SK-N-SH treated with all-trans-retinoic acid at 6 μM for 48 hours (cell line): ENCODE data around the gene HTR3E.

Source experiments
- ATAC-seq: fragments of 200-7000 bp; cut with Tn5 transposase; 3 replicates; pipeline ENCODE4 v1.9.1; 2020; ENCODE audit warnings: mild to moderate bottlenecking, moderate library complexity
- ARNTL ChIP-seq: fragments of 450-650 bp; formaldehyde crosslinking; IDR thresholded peaks from 2 replicates; pipeline ENCODE4 v1.5.0; 2020; ENCODE audit warnings: low read depth, mild to moderate bottlenecking, moderate library complexity, borderline replicate concordance
- BACH2 ChIP-seq: fragments of 250-450 bp; sonication (Bioruptor Pico); IDR thresholded peaks from 2 replicates; pipeline ENCODE4 v1.9.0; 2021; ENCODE audit warnings: mild to moderate bottlenecking, borderline replicate concordance
- CSDC2 ChIP-seq: fragments of 250-450 bp; sonication (Bioruptor Pico); IDR thresholded peaks from 2 replicates; pipeline ENCODE4 v1.5.0; 2020; ENCODE audit warnings: mild to moderate bottlenecking, moderate library complexity
- CSRNP3 ChIP-seq: fragments of 250-450 bp; sonication (Bioruptor Pico); IDR thresholded peaks from 2 replicates; pipeline ENCODE4 v1.5.1; 2021; ENCODE audit warnings: mild to moderate bottlenecking, moderate library complexity
- ESRRG ChIP-seq: fragments of 250-450 bp; sonication (Bioruptor Pico); IDR thresholded peaks from 2 replicates; pipeline ENCODE4 v1.6.1; 2021; ENCODE audit warnings: mild to moderate bottlenecking
- GLIS3 ChIP-seq: fragments of 250-450 bp; sonication (Bioruptor Pico); IDR thresholded peaks from 2 replicates; pipeline ENCODE4 v1.5.0; 2020; ENCODE audit warnings: mild to moderate bottlenecking, moderate library complexity
- ISL1 ChIP-seq: fragments of 250-450 bp; sonication (Bioruptor Pico); IDR thresholded peaks from 2 replicates; pipeline ENCODE4 v2.1.2; 2022; ENCODE audit warnings: mild to moderate bottlenecking, moderate library complexity
- OSR1 ChIP-seq: fragments of 250-450 bp; sonication (Bioruptor Pico); IDR thresholded peaks from 2 replicates; pipeline ENCODE4 v1.8.0; 2022; ENCODE audit warnings: moderate library complexity, mild to moderate bottlenecking, inconsistent platforms
- PATZ1 ChIP-seq: fragments of 250-450 bp; sonication (Bioruptor Pico); IDR thresholded peaks from 2 replicates; pipeline ENCODE4 v1.8.0; 2020; ENCODE audit warnings: mild to moderate bottlenecking, moderate library complexity, borderline replicate concordance
- PPARA ChIP-seq: fragments of 250-450 bp; sonication (Bioruptor Pico); IDR thresholded peaks from 2 replicates; pipeline ENCODE4 v1.5.0; 2020; ENCODE audit warnings: mild to moderate bottlenecking, borderline replicate concordance
- RARB ChIP-seq: fragments of 250-450 bp; sonication (Bioruptor Pico); IDR thresholded peaks from 2 replicates; pipeline ENCODE4 v1.8.0; 2021; ENCODE audit warnings: mild to moderate bottlenecking, moderate library complexity
- SNAI2 ChIP-seq: fragments of 250-450 bp; sonication (Bioruptor Pico); IDR thresholded peaks from 2 replicates; pipeline ENCODE4 v1.5.0; 2020; ENCODE audit warnings: mild to moderate bottlenecking, moderate library complexity
- TCF4 ChIP-seq: fragments of 250-450 bp; sonication (Bioruptor Pico); IDR thresholded peaks from 2 replicates; pipeline ENCODE4 v1.8.0; 2021; ENCODE audit warnings: mild to moderate bottlenecking, moderate library complexity, borderline replicate concordance
- TOX ChIP-seq: fragments of 250-450 bp; sonication (Bioruptor Pico); IDR thresholded peaks from 2 replicates; pipeline ENCODE4 v1.8.0; 2021; ENCODE audit warnings: mild to moderate bottlenecking, moderate library complexity, borderline replicate concordance
- TSHZ2 ChIP-seq: fragments of 250-450 bp; sonication (Bioruptor Pico); IDR thresholded peaks from 2 replicates; pipeline ENCODE4 v1.5.0; 2020; ENCODE audit warnings: mild to moderate bottlenecking, moderate library complexity
- ZC3H10 ChIP-seq: fragments of 250-450 bp; sonication (Bioruptor Pico); IDR thresholded peaks from 2 replicates; pipeline ENCODE4 v1.5.1; 2021; ENCODE audit warnings: mild to moderate bottlenecking, moderate library complexity
- ZFP3 ChIP-seq: fragments of 250-450 bp; sonication (Bioruptor Pico); IDR thresholded peaks from 2 replicates; pipeline ENCODE4 v1.5.0; 2020; ENCODE audit warnings: mild to moderate bottlenecking, moderate library complexity
- ZFP30 ChIP-seq: fragments of 450-650 bp; formaldehyde crosslinking; IDR thresholded peaks from 2 replicates; pipeline ENCODE4 v1.5.0; 2022; ENCODE audit warnings: mild to moderate bottlenecking, moderate library complexity
- ZNF565 ChIP-seq: fragments of 450-650 bp; formaldehyde crosslinking; conservative IDR thresholded peaks from 2 replicates; pipeline ENCODE4 v1.5.0; 2020; ENCODE audit warnings: low read depth, mild to moderate bottlenecking, moderate library complexity
- ZNF70 ChIP-seq: fragments of 450-650 bp; formaldehyde crosslinking; IDR thresholded peaks from 2 replicates; pipeline ENCODE4 v1.5.0; 2020; ENCODE audit warnings: mild to moderate bottlenecking, moderate library complexity
- ZNF8 ChIP-seq: fragments of 450-650 bp; formaldehyde crosslinking; IDR thresholded peaks from 2 replicates; pipeline ENCODE4 v1.5.0; 2020; ENCODE audit warnings: mild to moderate bottlenecking, moderate library complexity
- TF ChIP-seq, protein P1 (sequence below): fragments of 250-450 bp; sonication (Bioruptor Pico); IDR thresholded peaks from 2 replicates; pipeline ENCODE4 v1.5.1; 2020; ENCODE audit warnings: low read depth, mild to moderate bottlenecking, moderate library complexity
- TF ChIP-seq, protein P2 (sequence below): fragments of 250-450 bp; sonication (Bioruptor Pico); IDR thresholded peaks from 2 replicates; pipeline ENCODE4 v1.8.0; 2021; ENCODE audit warnings: low read depth, mild to moderate bottlenecking, moderate library complexity, borderline replicate concordance

Gene HTR3E

DNA sequence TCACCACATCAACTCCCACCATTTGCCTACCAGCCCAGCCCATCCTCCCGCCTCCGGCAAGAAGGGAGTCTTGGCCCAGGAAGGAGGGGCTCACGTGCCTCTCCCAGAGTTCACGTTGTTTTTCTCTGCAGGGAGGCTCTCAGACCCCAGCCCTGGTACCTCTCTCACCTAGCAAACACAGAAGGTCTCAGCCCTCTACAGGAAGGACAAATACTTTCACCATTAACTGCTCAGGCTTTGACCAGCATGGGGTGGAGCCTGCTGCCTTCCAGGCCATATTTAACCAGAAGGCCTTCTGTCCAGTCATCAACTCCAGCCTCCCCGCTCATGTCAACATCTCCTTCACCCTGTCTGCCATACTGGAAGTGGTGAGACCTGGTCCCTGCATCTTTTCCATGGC, 19.0 kb upstream of the HTR3E start:
- TF ChIP-seq ZC3H10 (CRISPR knock-in tag) (no peak), ZFP30 (CRISPR knock-in tag) (no peak), OSR1 (CRISPR knock-in tag) (no peak), CSRNP3 (CRISPR knock-in tag) (no peak), ZNF70 (CRISPR knock-in tag) (no peak), CSDC2 (no peak), ZNF565 (CRISPR knock-in tag) (no peak), BACH2 (CRISPR knock-in tag) (no peak), GLIS3 (CRISPR knock-in tag) (no peak), ESRRG (no peak), TSHZ2 (CRISPR knock-in tag) (no peak), PPARA (CRISPR knock-in tag) (no peak), RARB (CRISPR knock-in tag) (no peak), ARNTL (CRISPR knock-in tag) (no peak), ISL1 (CRISPR knock-in tag) (no peak), ZFP3 (CRISPR knock-in tag) (no peak), TOX (no peak), PATZ1 (CRISPR knock-in tag) (no peak), TCF4 (CRISPR knock-in tag) (no peak)
- TF ChIP-seq, protein P1, sequence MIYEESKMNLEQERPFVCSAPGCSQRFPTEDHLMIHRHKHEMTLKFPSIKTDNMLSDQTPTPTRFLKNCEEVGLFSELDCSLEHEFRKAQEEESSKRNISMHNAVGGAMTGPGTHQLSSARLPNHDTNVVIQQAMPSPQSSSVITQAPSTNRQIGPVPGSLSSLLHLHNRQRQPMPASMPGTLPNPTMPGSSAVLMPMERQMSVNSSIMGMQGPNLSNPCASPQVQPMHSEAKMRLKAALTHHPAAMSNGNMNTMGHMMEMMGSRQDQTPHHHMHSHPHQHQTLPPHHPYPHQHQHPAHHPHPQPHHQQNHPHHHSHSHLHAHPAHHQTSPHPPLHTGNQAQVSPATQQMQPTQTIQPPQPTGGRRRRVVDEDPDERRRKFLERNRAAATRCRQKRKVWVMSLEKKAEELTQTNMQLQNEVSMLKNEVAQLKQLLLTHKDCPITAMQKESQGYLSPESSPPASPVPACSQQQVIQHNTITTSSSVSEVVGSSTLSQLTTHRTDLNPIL (CRISPR knock-in tag) = no peak
- no peak for ATAC-seq

- no peak for ATAC-seq
- TF ChIP-seq PPARA (CRISPR knock-in tag) (no peak), ISL1 (CRISPR knock-in tag) (no peak), TSHZ2 (CRISPR knock-in tag) (no peak), PATZ1 (CRISPR knock-in tag) (no peak), BACH2 (CRISPR knock-in tag) (no peak), ARNTL (CRISPR knock-in tag) (no peak), ZNF8 (CRISPR knock-in tag) (no peak), ESRRG (no peak), CSDC2 (no peak), TOX (no peak), TCF4 (CRISPR knock-in tag) (no peak), ZFP3 (CRISPR knock-in tag) (no peak), SNAI2 (CRISPR knock-in tag) (no peak), ZNF70 (CRISPR knock-in tag) (no peak), ZFP30 (CRISPR knock-in tag) (no peak)
- TF ChIP-seq, protein P2, sequence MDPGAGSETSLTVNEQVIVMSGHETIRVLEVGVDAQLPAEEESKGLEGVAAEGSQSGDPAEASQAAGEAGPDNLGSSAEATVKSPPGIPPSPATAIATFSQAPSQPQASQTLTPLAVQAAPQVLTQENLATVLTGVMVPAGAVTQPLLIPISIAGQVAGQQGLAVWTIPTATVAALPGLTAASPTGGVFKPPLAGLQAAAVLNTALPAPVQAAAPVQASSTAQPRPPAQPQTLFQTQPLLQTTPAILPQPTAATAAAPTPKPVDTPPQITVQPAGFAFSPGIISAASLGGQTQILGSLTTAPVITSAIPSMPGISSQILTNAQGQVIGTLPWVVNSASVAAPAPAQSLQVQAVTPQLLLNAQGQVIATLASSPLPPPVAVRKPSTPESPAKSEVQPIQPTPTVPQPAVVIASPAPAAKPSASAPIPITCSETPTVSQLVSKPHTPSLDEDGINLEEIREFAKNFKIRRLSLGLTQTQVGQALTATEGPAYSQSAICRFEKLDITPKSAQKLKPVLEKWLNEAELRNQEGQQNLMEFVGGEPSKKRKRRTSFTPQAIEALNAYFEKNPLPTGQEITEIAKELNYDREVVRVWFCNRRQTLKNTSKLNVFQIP (CRISPR knock-in tag) = no peak
These were observed 18.0 kb upstream of the HTR3E start for GRCh38 chr3:184078851-184079250.
